NK-92 treated with Interleukin-12 subunit alpha and Interleukin-12 subunit beta, amount 100 ng/mL, for 24 hours (cell line): ENCODE data around the gene LSM14B.
"Not testable (repeated sequence)": the region's sequence is repeated elsewhere in the genome, so short reads cannot be mapped to it uniquely, and the experiment has no call there.

Source experiments
- DNase-seq: peaks from one replicate; lab custom pipeline; 2025; lab: John Stamatoyannopoulos, UW

LSM14B gene

GRCh38 chr20:62121776-62122653 is at the start of gene LSM14B:
Gene LSM14B (plus strand): TSS chr20:62122475. CDS start chr20:62122667, 192 bp downstream.
- DNase-seq: peak; percentile 95

GRCh38 chr20:62073323-62073722 is 49.0 kb upstream of the LSM14B start:
- DNase-seq: no peak

GRCh38 chr20:62079166-62079565 is 43.1 kb upstream of the LSM14B start:
- no peak for DNase-seq

GRCh38 chr20:62080249-62080990 is 41.9 kb upstream of the LSM14B start:
- no peak for DNase-seq

GRCh38 chr20:62083312-62083711 is 39.0 kb upstream of the LSM14B start:
- DNase-seq: no peak

GRCh38 chr20:62084224-62084623 is 38.1 kb upstream of the LSM14B start:
- DNase-seq: not testable (repeated sequence)

- DNase-seq: no peak
Observed at GRCh38 chr20:62085206-62085605, 37.1 kb upstream of the LSM14B start.

GRCh38 chr20:62087227-62087626 is 35.0 kb upstream of the LSM14B start:
- no peak for DNase-seq

- DNase-seq: no peak
Observed at GRCh38 chr20:62087632-62088031, 34.6 kb upstream of the LSM14B start.

GRCh38 chr20:62088258-62089127 is 33.8 kb upstream of the LSM14B start:
- no peak for DNase-seq

GRCh38 chr20:62089393-62089792 is 32.9 kb upstream of the LSM14B start:
- no peak for DNase-seq

- DNase-seq: no peak
Observed at GRCh38 chr20:62096421-62097380, 25.6 kb upstream of the LSM14B start.

- DNase-seq: no peak
Observed at GRCh38 chr20:62097881-62098407, 24.3 kb upstream of the LSM14B start.

- DNase-seq: no peak
Observed at GRCh38 chr20:62101078-62101477, 21.2 kb upstream of the LSM14B start.

- DNase-seq: no peak
Observed at GRCh38 chr20:62103508-62104233, 18.6 kb upstream of the LSM14B start.

GRCh38 chr20:62104234-62104789 is 18.0 kb upstream of the LSM14B start:
- DNase-seq: no peak

GRCh38 chr20:62104791-62105345 is 17.4 kb upstream of the LSM14B start:
- no peak for DNase-seq

GRCh38 chr20:62105592-62105991 is 16.7 kb upstream of the LSM14B start:
- no peak for DNase-seq

GRCh38 chr20:62111148-62111547 is 11.1 kb upstream of the LSM14B start:
- DNase-seq: no peak
